Colonic mucosa (tissue), 4 donors: Measurements from ENCODE around the gene FREM1. TPM values are rescaled to one million over a fixed set of nuclear protein-coding genes. Genes with fewer than 3 reads are reported as not detected.

Source experiments
- DNase-seq: peaks from one replicate; pipeline ENCODE4 v3.0.0-alpha.2; 2020
- H3K27ac ChIP-seq: fragments of 200-600 bp; one replicate; pipeline ENCODE4 v1.8.0; 2021
- H3K27me3 ChIP-seq: fragments of 200-600 bp; one replicate; pipeline ENCODE4 v1.8.0; 2021
- H3K36me3 ChIP-seq: fragments of 200-600 bp; one replicate; pipeline ENCODE4 v1.8.0; 2021
- H3K4me1 ChIP-seq: fragments of 200-600 bp; one replicate; pipeline ENCODE4 v1.8.0; 2021; ENCODE audit warnings: mild to moderate bottlenecking
- H3K4me3 ChIP-seq: fragments of 200-600 bp; one replicate; pipeline ENCODE4 v1.8.0; 2021
- H3K9ac ChIP-seq, 2 donors: one replicate each; pipeline ENCODE4 v1.7.0; 2013; ENCODE audit warnings: control low read depth in 2 of 2, low read depth in 2 of 2, low read length in 2 of 2
- H3K9me3 ChIP-seq: fragments of 200-600 bp; one replicate; pipeline ENCODE4 v1.8.0; 2021
- intact Hi-C: fragments of 100-400 bp; cut with DNase I; formaldehyde crosslinking; loops from one replicate; pipeline ENCODE4 v1.14.1; 2022
- total RNA-seq, 2 donors: library from RNA; stranded (reverse); fragmentation: NEBNext Ultra II Directional in 1 of 2; extraction: Animal tissue kit (Norgen Biotek cat#: 25700) in 1 of 2; gene quantifications; one replicate each; pipeline ENCODE4 v1.2.1, GENCODE V29; 2021
- TF ChIP-seq, protein P1 (sequence below): fragments of 200-600 bp; IDR thresholded peaks from one replicate; pipeline ENCODE4 v1.8.0; 2022; ENCODE audit warnings: antibody characterized with exemption, mild to moderate bottlenecking
- donor health status: healthy.
- donor health status: DM: no; HTN: no; CAD: no.
- donor health status: DM: no; HTN: no; CAD: no.

Gene FREM1
- total RNA-seq, 2 donors from 2014 or later = 1.1 to 1.5 TPM

GRCh38 chr9:14888272-14888671 lies 22.0 kb downstream of the FREM1 start:
- intact Hi-C loops = loop anchor here (10.0 kb wide), 1 partner anchor 107 kb away; no protein-coding TSS in a partner anchor
- DNase-seq = no peak

DNA sequence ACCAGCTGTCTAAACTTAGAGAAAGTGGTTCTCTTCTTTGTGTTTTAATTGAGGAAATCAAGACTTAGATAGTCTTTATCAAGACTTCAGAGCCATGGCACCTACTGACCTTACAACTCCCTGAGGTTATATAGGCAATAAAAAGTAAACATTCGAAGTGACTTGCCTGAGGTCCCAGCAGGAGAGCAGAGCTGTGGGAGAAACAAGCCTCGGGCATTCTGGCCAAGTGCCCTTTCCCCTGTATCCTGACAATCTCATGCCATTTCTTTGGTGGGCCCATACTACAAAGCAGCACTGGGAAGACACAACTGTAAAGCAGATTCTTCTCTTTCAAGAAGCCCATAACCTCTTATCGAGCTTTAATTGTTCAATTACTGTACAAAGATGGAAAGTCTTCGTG lies 23.1 kb downstream of the FREM1 start:
- peak overlapping the region; percentile 34 for H3K27ac ChIP-seq
- intact Hi-C loops = loop anchor here (10.0 kb wide), 1 partner anchor 108 kb away; no protein-coding TSS in a partner anchor
- peak; percentile 65 for DNase-seq

More at GRCh38 chr9:14888272-14888671, 22.0 kb downstream of the FREM1 start:
- Histone ChIP-seq H3K27me3 (no peaks in the 10 kb centered on the region), H3K4me1 (no peaks in the 10 kb centered on the region), H3K9me3 (no peaks in the 10 kb centered on the region), H3K27ac (peak overlapping the region; percentile 34), H3K36me3 (no peaks in the 10 kb centered on the region), H3K4me3 (no peak overlapping the region), H3K9ac (no peak overlapping the region)
- TF ChIP-seq, protein P1, sequence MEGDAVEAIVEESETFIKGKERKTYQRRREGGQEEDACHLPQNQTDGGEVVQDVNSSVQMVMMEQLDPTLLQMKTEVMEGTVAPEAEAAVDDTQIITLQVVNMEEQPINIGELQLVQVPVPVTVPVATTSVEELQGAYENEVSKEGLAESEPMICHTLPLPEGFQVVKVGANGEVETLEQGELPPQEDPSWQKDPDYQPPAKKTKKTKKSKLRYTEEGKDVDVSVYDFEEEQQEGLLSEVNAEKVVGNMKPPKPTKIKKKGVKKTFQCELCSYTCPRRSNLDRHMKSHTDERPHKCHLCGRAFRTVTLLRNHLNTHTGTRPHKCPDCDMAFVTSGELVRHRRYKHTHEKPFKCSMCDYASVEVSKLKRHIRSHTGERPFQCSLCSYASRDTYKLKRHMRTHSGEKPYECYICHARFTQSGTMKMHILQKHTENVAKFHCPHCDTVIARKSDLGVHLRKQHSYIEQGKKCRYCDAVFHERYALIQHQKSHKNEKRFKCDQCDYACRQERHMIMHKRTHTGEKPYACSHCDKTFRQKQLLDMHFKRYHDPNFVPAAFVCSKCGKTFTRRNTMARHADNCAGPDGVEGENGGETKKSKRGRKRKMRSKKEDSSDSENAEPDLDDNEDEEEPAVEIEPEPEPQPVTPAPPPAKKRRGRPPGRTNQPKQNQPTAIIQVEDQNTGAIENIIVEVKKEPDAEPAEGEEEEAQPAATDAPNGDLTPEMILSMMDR = no peak

DNA sequence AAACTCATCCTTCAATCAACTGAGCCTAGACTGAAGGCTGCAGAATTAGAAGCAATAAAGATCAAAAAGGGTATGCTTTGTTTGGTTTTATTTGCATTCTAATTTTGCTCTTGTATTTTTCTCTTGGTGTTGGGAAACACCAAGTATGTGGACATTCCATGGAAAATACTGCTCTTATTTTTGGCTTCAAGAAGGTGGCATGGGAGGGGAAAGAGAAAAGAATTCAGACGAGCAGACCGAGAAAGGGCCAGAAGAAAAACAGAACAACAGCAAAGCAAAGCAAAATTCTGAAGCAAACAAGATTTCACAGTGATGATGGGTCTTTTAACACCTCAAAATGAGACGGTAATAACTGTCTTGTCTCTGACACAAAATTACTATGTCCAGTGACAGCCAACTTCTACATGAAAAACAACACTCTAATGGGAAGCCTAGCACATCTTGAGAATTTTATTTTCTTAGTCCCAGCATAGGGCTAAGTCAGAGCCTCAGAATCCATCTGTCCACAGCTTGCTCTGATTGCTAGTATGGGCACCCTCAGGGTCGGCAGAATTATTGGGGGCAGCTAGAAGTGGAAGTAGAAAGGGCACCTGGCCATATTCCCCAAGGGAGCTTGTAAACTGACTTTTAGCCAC lies 26.8 kb downstream of the FREM1 start:
- Histone ChIP-seq H3K4me3 (no peak overlapping the region), H3K4me1 (no peaks in the 10 kb centered on the region), H3K27ac (no peak overlapping the region), H3K27me3 (no peaks in the 10 kb centered on the region), H3K9ac (no peak overlapping the region), H3K36me3 (no peaks in the 10 kb centered on the region), H3K9me3 (no peaks in the 10 kb centered on the region)
- DNase-seq = no peak
- TF ChIP-seq, protein P1 = no peak
- intact Hi-C loops = loop anchor here (10.0 kb wide), 1 partner anchor 111 kb away; no protein-coding TSS in a partner anchor

More for the DNA sequence above, 23.1 kb downstream of the FREM1 start:
- Histone ChIP-seq H3K9ac (no peak overlapping the region), H3K27me3 (no peaks in the 10 kb centered on the region), H3K4me1 (no peaks in the 10 kb centered on the region), H3K36me3 (no peaks in the 10 kb centered on the region), H3K4me3 (no peak overlapping the region), H3K9me3 (no peaks in the 10 kb centered on the region)
- TF ChIP-seq, protein P1 = no peak

- H3K4me1 ChIP-seq = no peaks in the 10 kb centered on the region
- intact Hi-C loops = loop anchor here (10.0 kb wide), 1 partner anchor 113 kb away; no protein-coding TSS in a partner anchor
- no peak overlapping the region for H3K4me3 ChIP-seq
- no peaks in the 10 kb centered on the region for H3K9me3 ChIP-seq
- no peak overlapping the region for H3K27ac ChIP-seq
- H3K9ac ChIP-seq = no peak overlapping the region
- TF ChIP-seq, protein P1 = no peak
- no peak for DNase-seq
- H3K27me3 ChIP-seq = no peaks in the 10 kb centered on the region
- no peaks in the 10 kb centered on the region for H3K36me3 ChIP-seq
These were observed 28.1 kb downstream of the FREM1 start for GRCh38 chr9:14882090-14882489.

GRCh38 chr9:14881006-14881405 lies 29.2 kb downstream of the FREM1 start:
- no peaks in the 10 kb centered on the region for H3K27me3 ChIP-seq
- TF ChIP-seq, protein P1 = no peak
- H3K36me3 ChIP-seq = no peaks in the 10 kb centered on the region
- DNase-seq = no peak
- intact Hi-C loops = loop anchor here (10.0 kb wide), 1 partner anchor 114 kb away; no protein-coding TSS in a partner anchor
- H3K9me3 ChIP-seq = no peaks in the 10 kb centered on the region
- no peak overlapping the region for H3K4me3 ChIP-seq
- no peak overlapping the region for H3K9ac ChIP-seq
- H3K27ac ChIP-seq = no peak overlapping the region
- no peaks in the 10 kb centered on the region for H3K4me1 ChIP-seq
